Activated naive CD4-positive, alpha-beta T cell treated with Interleukin-2 at 50 U/mL for 16 hours (primary cell): ENCODE results near the gene FZD7.

Experiments used
- DNase-seq: peaks from one replicate; pipeline ENCODE4 v3.0.0-alpha.2; 2020

Gene FZD7

DNA sequence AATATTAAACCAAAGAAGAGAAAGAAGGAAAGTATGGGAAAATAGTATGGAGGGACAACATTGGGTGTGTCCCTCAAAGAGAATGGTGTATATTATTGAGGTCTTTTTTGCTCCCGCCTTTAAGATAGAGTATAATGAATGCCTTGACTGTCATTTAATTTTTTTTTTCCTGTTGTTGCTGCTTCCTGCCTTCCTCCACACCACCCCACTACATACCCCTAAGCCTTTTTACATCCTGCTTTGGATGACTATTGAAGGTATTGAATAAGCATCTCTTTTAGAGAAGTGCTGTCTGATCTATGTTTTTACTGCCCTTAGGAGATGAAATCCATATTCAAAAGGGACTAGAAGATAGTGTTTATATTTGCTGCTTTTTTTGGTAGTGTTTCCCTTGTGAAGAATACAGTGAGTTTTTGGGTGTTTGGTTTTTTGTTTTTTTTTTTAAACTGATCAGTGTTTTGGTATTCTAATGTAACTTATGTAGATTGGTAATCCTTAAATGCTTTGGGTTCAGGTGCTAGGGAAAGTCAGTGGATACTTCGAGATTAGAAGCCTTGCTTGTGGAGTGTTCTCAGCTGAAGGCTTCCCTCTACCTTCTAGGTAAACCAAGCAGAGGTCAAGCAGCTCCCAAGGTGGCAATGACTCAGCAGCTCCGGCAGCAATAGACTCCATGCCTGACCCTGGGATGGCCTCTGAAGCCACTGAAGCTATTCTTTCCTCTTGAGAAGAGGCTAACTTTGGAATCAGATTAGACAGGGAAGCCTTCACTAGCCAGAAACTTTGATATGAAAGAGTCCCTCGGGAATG, 5.0 kb downstream of the FZD7 start:
- no peak for DNase-seq

DNA sequence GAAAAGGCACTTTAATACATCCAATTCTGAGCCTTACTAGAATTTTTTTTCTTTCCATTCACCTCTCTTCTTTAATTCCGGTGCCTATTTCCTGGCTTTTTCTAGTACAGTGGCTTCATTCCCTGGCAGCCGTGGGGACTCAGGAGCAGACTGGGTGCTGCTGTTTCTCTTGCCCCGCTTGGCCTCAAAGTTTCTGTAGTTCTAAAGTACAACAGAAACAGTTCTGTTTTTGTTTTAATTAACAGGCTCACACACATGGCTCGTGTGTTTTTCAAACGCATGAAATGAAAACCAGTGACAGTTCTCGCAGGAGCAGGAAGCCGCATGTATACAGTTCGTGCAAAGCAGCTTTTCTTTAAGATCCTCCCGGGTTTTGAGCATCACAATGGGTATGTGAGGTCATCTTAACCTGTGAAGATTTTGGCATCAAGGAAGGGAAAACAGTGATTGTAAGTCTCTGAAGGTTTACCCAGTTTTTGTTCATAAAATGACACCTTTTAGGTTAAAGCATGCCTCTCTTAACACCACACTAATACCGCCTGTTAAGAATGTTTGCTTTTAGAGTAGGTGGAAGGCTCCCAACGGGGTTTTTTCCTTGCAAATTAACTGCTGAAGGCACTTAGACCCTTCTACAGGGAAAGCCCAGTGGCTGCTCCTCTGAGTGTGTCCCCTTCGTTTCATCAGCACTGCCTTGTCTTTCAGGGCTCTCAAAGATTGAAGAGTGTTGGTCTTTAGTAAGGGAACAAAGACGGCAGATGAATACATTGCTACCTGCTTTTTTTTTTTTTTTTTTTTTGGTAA, 5.8 kb downstream of the FZD7 start:
- DNase-seq = no peak

- DNase-seq = no peak
These were observed 6.6 kb downstream of the FZD7 start for GRCh38 chr2:202040079-202040844.

- no peak for DNase-seq
These were observed 8.8 kb downstream of the FZD7 start for GRCh38 chr2:202042444-202042843.

GRCh38 chr2:202043475-202043874, 9.8 kb downstream of the FZD7 start:
- DNase-seq = no peak

GRCh38 chr2:202044777-202045176, 11.1 kb downstream of the FZD7 start:
- DNase-seq = no peak

GRCh38 chr2:202046572-202046971, 12.9 kb downstream of the FZD7 start:
- DNase-seq = no peak

- no peak for DNase-seq
These were observed 15.6 kb downstream of the FZD7 start for GRCh38 chr2:202049092-202049728.

GRCh38 chr2:202049840-202050239, 16.2 kb downstream of the FZD7 start:
- DNase-seq = no peak

- DNase-seq = no peak
These were observed 17.0 kb downstream of the FZD7 start for GRCh38 chr2:202050652-202051051.

DNA sequence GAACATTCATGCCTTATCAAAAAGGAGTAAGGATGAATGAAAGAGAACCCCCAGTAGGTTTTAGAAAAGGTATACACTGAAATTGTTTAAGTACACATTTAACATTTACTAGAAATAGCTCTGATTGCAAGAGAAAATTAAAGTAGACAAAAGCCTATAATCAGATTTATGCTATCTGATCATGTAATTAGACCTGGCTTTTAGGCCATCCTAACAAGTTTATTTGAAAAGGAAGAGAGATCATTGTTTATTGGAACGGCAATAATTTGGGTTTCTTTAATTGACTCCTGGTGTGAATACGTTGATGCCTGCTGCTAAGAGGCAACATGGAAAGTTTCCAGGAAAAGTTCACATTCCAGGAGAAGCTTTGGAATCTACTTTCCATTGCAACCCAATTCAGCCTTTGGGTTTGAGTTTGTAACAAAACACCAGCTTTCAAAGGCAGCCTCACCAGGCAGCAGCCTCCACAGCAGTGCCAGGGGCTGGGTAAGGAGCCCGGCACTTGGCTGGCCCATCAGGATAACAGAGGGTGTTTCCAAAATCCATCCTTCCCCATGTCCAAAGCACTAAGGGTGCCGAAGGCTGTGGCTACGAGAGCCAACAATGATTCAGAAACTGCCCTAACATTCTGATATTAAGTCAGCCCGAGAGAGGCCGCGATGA, 18.0 kb downstream of the FZD7 start:
- no peak for DNase-seq

DNA sequence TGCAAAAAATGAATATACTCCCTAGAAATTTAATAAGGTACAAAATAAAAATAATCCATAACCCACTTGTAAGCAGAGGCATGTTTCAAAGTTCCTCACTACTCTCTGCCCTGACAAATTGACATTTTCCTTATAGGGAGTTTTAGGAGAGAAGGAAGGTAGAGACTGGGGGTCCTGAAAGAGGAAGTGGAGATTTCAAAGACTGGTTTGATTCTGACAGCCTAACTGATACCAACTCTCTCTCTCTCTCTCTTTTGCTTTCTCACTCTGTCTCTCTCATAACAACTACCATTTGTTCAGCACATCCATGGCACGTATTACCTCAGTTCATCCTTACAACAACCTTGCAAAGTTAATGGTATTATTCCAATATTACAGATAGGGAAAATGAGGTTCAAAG, 18.6 kb downstream of the FZD7 start:
- no peak for DNase-seq

DNA sequence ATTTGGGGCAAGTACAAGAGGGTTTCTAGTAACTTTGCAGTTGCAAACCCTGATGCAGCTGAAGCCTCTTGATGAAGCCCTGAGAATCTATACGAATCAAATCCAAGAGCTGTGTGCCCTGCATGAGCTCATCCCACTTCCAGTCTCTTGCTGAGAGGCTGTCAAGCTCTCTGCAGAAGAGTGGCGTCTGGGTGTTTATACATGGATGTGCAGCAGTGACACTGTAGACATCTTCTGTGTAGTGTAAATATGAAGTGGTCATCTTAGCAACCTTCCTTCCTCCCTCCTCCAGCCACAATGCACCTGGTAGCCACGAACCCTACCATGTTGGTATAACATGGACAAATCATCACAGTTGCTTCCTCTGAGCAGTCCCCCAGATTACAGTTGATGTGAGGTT, 21.0 kb downstream of the FZD7 start:
- no peak for DNase-seq

DNA sequence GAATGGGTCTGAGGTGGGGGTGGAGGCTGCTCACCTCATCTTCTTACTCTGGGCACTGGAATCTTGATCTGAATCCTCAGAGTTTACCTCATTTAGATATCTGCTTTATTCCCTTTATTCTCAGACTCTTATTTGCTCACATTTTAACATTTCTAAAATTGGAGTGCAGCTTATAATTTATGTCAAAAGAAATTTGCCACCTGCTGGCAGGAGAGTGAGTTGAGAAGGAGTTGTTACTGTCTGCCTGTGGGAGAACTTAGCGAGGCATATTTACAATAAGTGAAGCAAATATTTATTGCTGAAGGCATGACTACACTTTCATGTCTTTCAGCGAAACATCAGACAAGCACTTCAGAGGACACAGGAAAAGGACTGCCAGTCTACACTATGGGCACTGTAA, 23.0 kb downstream of the FZD7 start:
- DNase-seq = no peak

DNA sequence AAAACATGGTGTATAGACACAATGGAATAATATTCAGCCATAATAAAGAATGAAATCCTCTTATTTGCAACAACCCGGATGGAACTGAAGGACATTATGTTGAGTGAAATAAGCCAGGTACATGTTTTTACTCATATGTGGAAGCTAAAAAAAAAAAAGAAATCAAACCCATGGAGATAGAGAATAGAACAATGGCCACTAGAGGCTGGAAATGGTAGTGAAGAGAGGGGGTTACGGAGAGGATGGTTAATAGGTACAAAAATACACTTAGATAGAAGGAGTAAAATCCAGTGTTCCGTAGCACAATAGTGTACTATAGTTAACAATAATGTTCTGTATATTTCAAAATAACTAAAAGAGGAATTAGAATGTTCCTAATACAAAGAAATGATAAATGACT, 26.6 kb downstream of the FZD7 start:
- no peak for DNase-seq

DNA sequence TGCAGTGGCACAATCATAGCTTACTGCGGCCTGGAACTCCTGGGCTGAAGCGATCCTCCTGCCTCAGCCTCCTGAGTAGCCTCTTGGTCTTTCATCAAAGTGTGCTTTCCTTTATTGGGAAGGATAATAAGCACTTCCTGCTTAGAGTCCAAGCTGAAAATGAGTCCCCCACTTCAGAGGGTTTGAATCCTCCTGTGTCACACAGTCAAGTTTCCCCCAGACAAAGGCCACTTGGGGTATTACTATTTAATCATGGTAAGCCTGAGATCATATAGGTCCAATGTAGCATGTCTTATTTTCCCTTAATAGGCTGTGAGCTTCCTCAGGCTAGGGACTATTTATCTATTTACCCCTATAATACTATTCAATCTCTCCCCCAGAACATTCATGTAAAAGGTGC, 28.0 kb downstream of the FZD7 start:
- no peak for DNase-seq

- DNase-seq = no peak
These were observed 30.7 kb downstream of the FZD7 start for GRCh38 chr2:202064171-202064880.

DNA sequence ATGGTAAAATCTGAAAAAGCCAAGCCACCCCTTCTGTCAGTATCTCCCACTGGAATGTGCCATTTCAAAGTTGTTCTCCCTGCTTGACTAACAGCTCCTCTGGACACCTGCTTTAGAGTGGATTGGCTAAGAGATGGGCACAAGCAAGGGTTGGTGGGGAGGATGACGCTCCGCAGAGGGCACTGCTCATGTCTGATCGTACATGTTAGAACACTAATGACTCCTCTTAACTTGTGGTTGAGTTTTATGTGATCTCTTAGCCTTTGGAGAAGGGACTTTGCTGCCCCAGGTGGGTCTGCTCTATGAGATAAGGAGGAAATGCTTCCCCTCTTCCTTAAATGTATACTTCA, 31.2 kb downstream of the FZD7 start:
- DNase-seq = no peak

DNA sequence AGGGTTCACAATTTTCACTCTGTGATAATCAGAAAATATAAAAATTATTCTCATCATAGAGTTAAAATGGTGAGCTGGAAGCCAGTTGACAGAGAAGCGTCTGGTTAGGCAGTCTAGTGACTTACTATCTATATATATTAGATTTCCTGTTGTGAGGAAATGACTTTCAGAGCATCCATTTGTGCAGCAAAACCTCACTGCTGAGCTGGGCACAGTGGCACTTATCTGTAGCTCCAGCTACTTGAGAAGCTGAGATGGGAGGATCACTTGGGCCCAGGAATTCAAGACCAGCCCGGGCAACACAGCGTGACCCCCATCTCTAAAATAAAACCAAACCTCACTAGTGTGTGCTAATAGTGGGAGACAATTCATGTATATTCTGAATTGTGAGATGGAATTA, 32.2 kb downstream of the FZD7 start:
- no peak for DNase-seq

DNA sequence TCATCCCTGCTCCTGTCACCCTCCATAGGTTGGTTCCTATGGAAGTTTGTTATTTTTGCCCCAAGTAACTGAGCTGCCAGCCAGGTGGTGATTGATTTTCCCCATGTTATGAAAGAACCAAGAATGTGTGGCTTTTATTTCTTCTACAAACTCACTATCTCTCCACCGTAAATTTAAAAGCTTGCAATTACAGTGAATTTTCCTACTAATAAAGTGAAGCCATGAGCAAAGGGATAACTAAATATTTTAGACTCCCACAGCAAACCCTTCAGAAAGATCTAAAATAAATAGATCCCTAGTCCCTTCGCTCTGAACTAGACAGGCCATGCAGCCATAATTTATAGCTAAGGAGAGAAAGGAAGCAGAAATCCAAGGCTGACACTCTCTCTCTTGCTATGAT, 33.2 kb downstream of the FZD7 start:
- no peak for DNase-seq

GRCh38 chr2:202067589-202067988, 33.9 kb downstream of the FZD7 start:
- DNase-seq = no peak
